Fibroblast of lung (primary cell): ENCODE data around the gene IBSP.

Experiments
- CTCF ChIP-seq, 2 donors: IDR thresholded peaks in 1 of 2; conservative IDR thresholded peaks in 1 of 2; 1 replicate in 1 of 2; 2 replicates in 1 of 2; pipeline ENCODE4 v1.5.1; 2011 to 2012; ENCODE audit warnings: low read length in 2 of 2, control low read depth in 1 of 2, inconsistent platforms in 1 of 2, low read depth in 1 of 2, mild to moderate bottlenecking in 1 of 2
- EZH2 ChIP-seq: IDR thresholded peaks from 2 replicates; pipeline ENCODE4 v1.5.1; 2012; ENCODE audit warnings: low read length, control low read depth, mild to moderate bottlenecking; ENCODE audit errors: missing control alignments

DNA sequence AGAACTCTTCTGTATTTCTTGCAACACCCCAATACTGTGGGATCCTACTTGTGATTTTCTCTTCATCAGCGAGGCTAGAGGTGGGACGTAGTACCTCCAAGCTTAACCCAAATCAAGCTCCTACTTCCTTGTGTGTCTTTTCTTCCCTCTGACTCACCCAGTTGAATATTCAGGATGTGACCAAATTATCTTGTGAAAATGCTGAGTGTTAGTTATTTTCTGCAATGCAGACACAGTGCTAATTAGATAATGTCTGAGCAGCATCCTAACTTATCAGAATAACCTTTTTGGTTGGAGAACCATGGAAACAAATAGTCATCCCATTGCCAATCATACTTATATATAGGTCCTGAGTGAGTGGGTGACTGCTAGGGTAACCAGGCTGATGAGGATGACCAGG, 35.8 kb downstream of the IBSP start:
- TF ChIP-seq CTCF (conservative IDR thresholded peaks at IDR 0.05 in 1 of 2, IDR thresholded peaks at IDR 0.05 in 1 of 2; ENCODE audit: low read depth in 1 of 2, low read length in 2 of 2) (no peak), EZH2 (no peak)
